CD4-positive, CD25-positive, alpha-beta regulatory T cell (primary cell): ENCODE data around the gene NYAP2. TPM values are rescaled to one million over a fixed set of nuclear protein-coding genes. Genes with fewer than 3 reads are reported as not detected.

Experiments
- ATAC-seq, 2 donors: fragments of 150-1000 bp; cut with Tn5 transposase; one replicate each; pipeline ENCODE4 v1.10.0; 2021; ENCODE audit warnings: low read depth in 2 of 2, moderate number of reproducible peaks in 2 of 2, moderate library complexity in 1 of 2
- DNase-seq, 3 donors: peaks; one replicate each; pipeline versions ENCODE4 v3.0.0 to v3.0.0-alpha.2; 2012 to 2022; ENCODE audit warnings: mixed read lengths in 1 of 3
- H3K27ac ChIP-seq: one replicate; pipeline ENCODE4 v1.7.0; 2013; ENCODE audit warnings: mild to moderate bottlenecking, low read length; ENCODE audit not compliant: insufficient read depth, poor library complexity, severe bottlenecking
- H3K27me3 ChIP-seq: one replicate; pipeline ENCODE4 v1.7.0; 2013; ENCODE audit warnings: low read length; ENCODE audit not compliant: control insufficient read depth, insufficient read depth
- H3K36me3 ChIP-seq: one replicate; pipeline ENCODE4 v1.7.0; 2013; ENCODE audit warnings: mild to moderate bottlenecking, low read length, moderate library complexity; ENCODE audit not compliant: control insufficient read depth, insufficient read depth
- H3K4me1 ChIP-seq: 2 replicates; pipeline ENCODE4 v1.7.0; 2013; ENCODE audit warnings: mild to moderate bottlenecking, low read length; ENCODE audit not compliant: insufficient read depth, control insufficient read depth, poor library complexity, severe bottlenecking
- H3K4me3 ChIP-seq: one replicate; pipeline ENCODE4 v1.7.0; 2013; ENCODE audit warnings: low read depth, mild to moderate bottlenecking, low read length, moderate library complexity
- H3K9me3 ChIP-seq, 2 experiments: 1 replicate in 1 of 2; 2 replicates in 1 of 2; pipeline ENCODE4 v1.7.0; 2013; ENCODE audit warnings: low read length in 2 of 2, mild to moderate bottlenecking in 1 of 2, moderate library complexity in 1 of 2; ENCODE audit not compliant: control insufficient read depth in 2 of 2
- H3K27ac Mint-ChIP-seq, 3 donors: one replicate each; pipeline ENCODE4 v1.8.0; 2020 to 2022; ENCODE audit warnings: mild to moderate bottlenecking in 3 of 3, mixed read lengths in 3 of 3, moderate library complexity in 2 of 3
- H3K27me3 Mint-ChIP-seq: one replicate; pipeline ENCODE4 v1.8.0; 2022; ENCODE audit warnings: mild to moderate bottlenecking, mixed read lengths
- H3K36me3 Mint-ChIP-seq: one replicate; pipeline ENCODE4 v1.8.0; 2020; ENCODE audit warnings: mixed read lengths
- H3K4me1 Mint-ChIP-seq, 4 donors: one replicate each; pipeline ENCODE4 v1.8.0; 2020 to 2022; ENCODE audit warnings: mixed read lengths in 4 of 4, mild to moderate bottlenecking in 1 of 4
- H3K4me3 Mint-ChIP-seq, 4 donors: one replicate each; pipeline ENCODE4 v1.8.0; 2020 to 2022; ENCODE audit warnings: mild to moderate bottlenecking in 4 of 4, mixed read lengths in 4 of 4, moderate library complexity in 3 of 4
- H3K9me3 Mint-ChIP-seq, 7 donors: one replicate each; pipeline ENCODE4 v1.8.0; 2020 to 2022; ENCODE audit warnings: mixed read lengths in 7 of 7, mild to moderate bottlenecking in 3 of 7, moderate library complexity in 2 of 7
- polyA plus RNA-seq, 4 donors: library from polyadenylated mRNA; unstranded; fragments of 300-500 nt; fragmentation: Illumina TruSeq; gene quantifications; one replicate each; pipeline ENCODE4 v1.2.3, GENCODE V29; 2021
- total RNA-seq: library from RNA; stranded (reverse); gene quantifications from one replicate; pipeline ENCODE4 v1.2.3, GENCODE V29; 2022

The NYAP2 gene
- total and polyA plus RNA-seq, 5 donors from 2014 or later, result 0.20 TPM; not detected in 4

GRCh38 chr2:225534697-225535096 is 135.2 kb downstream of the NYAP2 start:
- Histone ChIP-seq H3K27me3 (no peaks in the 10 kb centered on the region), H3K4me3 (no peak overlapping the region), H3K9me3 (no peaks in the 10 kb centered on the region), H3K4me1 (no peaks in the 10 kb centered on the region), H3K27ac (no peak overlapping the region), H3K36me3 (no peaks in the 10 kb centered on the region)
- Mint-ChIP-seq H3K36me3 (no peaks in the 10 kb centered on the region), H3K4me3 (no peak overlapping the region), H3K27ac (no peak overlapping the region), H3K4me1 (no peaks in the 10 kb centered on the region), H3K27me3 (peaks cover 5% of the 10 kb centered on the region), H3K9me3 (peaks cover 0 to 2% (median 0%) of the 10 kb centered on the region in 7 donors)
- DNase-seq, result no peak
- ATAC-seq, result no peak

- H3K9me3 Mint-ChIP-seq, result peaks cover 0 to 2% (median 0%) of the 10 kb centered on the region in 7 donors
- no peak overlapping the region for H3K4me3 Mint-ChIP-seq
- no peak overlapping the region for H3K27ac Mint-ChIP-seq
- no peak overlapping the region for H3K27ac ChIP-seq
- H3K36me3 Mint-ChIP-seq, result no peaks in the 10 kb centered on the region
- H3K4me1 Mint-ChIP-seq, result no peaks in the 10 kb centered on the region
- H3K9me3 ChIP-seq, result no peaks in the 10 kb centered on the region
- H3K36me3 ChIP-seq, result no peaks in the 10 kb centered on the region
- no peaks in the 10 kb centered on the region for H3K4me1 ChIP-seq
- no peaks in the 10 kb centered on the region for H3K27me3 Mint-ChIP-seq
- no peak overlapping the region for H3K4me3 ChIP-seq
- ATAC-seq (no peak), DNase-seq (no peak)
- no peaks in the 10 kb centered on the region for H3K27me3 ChIP-seq
Observed at GRCh38 chr2:225536036-225536435, 136.5 kb downstream of the NYAP2 start.

- H3K4me3 ChIP-seq, result no peak overlapping the region
- peak overlapping the region in 1 of 3 donors; percentile 49 for H3K27ac Mint-ChIP-seq
- H3K4me1 ChIP-seq, result no peaks in the 10 kb centered on the region
- no peaks in the 10 kb centered on the region for H3K36me3 Mint-ChIP-seq
- H3K4me3 Mint-ChIP-seq, result no peak overlapping the region
- no peak overlapping the region for H3K27ac ChIP-seq
- H3K27me3 Mint-ChIP-seq, result no peaks in the 10 kb centered on the region
- DNase-seq (no peak), ATAC-seq (no peak)
- H3K9me3 ChIP-seq, result no peaks in the 10 kb centered on the region
- peaks cover 0 to 2% (median 0%) of the 10 kb centered on the region in 7 donors for H3K9me3 Mint-ChIP-seq
- no peaks in the 10 kb centered on the region for H3K36me3 ChIP-seq
- no peaks in the 10 kb centered on the region for H3K4me1 Mint-ChIP-seq
- no peaks in the 10 kb centered on the region for H3K27me3 ChIP-seq
Observed at GRCh38 chr2:225543626-225544025, 144.1 kb downstream of the NYAP2 start.

GRCh38 chr2:225556461-225556860 is 157.0 kb downstream of the NYAP2 start:
- ATAC-seq (no peak), DNase-seq (no peak)
- Histone ChIP-seq H3K9me3 (no peaks in the 10 kb centered on the region), H3K27ac (no peak overlapping the region), H3K4me1 (no peaks in the 10 kb centered on the region), H3K27me3 (no peaks in the 10 kb centered on the region), H3K36me3 (no peaks in the 10 kb centered on the region), H3K4me3 (no peak overlapping the region)
- Mint-ChIP-seq H3K27ac (no peak overlapping the region), H3K4me3 (no peak overlapping the region), H3K27me3 (no peaks in the 10 kb centered on the region), H3K9me3 (peaks cover 0 to 3% (median 0%) of the 10 kb centered on the region in 7 donors), H3K4me1 (no peaks in the 10 kb centered on the region), H3K36me3 (no peaks in the 10 kb centered on the region)

- ATAC-seq (no peak), DNase-seq (no peak)
- no peaks in the 10 kb centered on the region for H3K27me3 ChIP-seq
- Mint-ChIP-seq H3K4me1 (no peaks in the 10 kb centered on the region), H3K4me3 (no peak overlapping the region), H3K36me3 (no peaks in the 10 kb centered on the region), H3K9me3 (peaks cover 0 to 3% (median 0%) of the 10 kb centered on the region in 7 donors), H3K27ac (no peak overlapping the region), H3K27me3 (peaks cover 5% of the 10 kb centered on the region)
- H3K4me1 ChIP-seq, result no peaks in the 10 kb centered on the region
- no peaks in the 10 kb centered on the region for H3K36me3 ChIP-seq
- H3K4me3 ChIP-seq, result no peak overlapping the region
- no peaks in the 10 kb centered on the region for H3K9me3 ChIP-seq
- H3K27ac ChIP-seq, result no peak overlapping the region
Observed at GRCh38 chr2:225558399-225559071, 159.0 kb downstream of the NYAP2 start.

GRCh38 chr2:225559072-225559415 is 159.5 kb downstream of the NYAP2 start:
- Mint-ChIP-seq H3K9me3 (peaks cover 0 to 3% (median 0%) of the 10 kb centered on the region in 7 donors), H3K36me3 (no peaks in the 10 kb centered on the region), H3K27ac (no peak overlapping the region), H3K4me3 (no peak overlapping the region), H3K4me1 (no peaks in the 10 kb centered on the region), H3K27me3 (peaks cover 6% of the 10 kb centered on the region)
- no peaks in the 10 kb centered on the region for H3K9me3 ChIP-seq
- H3K36me3 ChIP-seq, result no peaks in the 10 kb centered on the region
- H3K27ac ChIP-seq, result no peak overlapping the region
- ATAC-seq, result no peak
- H3K27me3 ChIP-seq, result peaks cover 2% of the 10 kb centered on the region
- no peak for DNase-seq
- no peak overlapping the region for H3K4me3 ChIP-seq
- H3K4me1 ChIP-seq, result no peaks in the 10 kb centered on the region

- no peak overlapping the region for H3K27ac ChIP-seq
- Mint-ChIP-seq H3K4me3 (no peak overlapping the region), H3K4me1 (no peaks in the 10 kb centered on the region), H3K36me3 (no peaks in the 10 kb centered on the region), H3K27ac (no peak overlapping the region), H3K9me3 (peaks cover 0 to 3% (median 2%) of the 10 kb centered on the region in 7 donors), H3K27me3 (peaks cover 6% of the 10 kb centered on the region)
- no peak for DNase-seq
- H3K27me3 ChIP-seq, result peaks cover 2% of the 10 kb centered on the region
- no peak overlapping the region for H3K4me3 ChIP-seq
- ATAC-seq, result no peak
- H3K4me1 ChIP-seq, result no peaks in the 10 kb centered on the region
- H3K9me3 ChIP-seq, result no peaks in the 10 kb centered on the region
- H3K36me3 ChIP-seq, result no peaks in the 10 kb centered on the region
Observed at GRCh38 chr2:225566798-225567197, 167.3 kb downstream of the NYAP2 start.

GRCh38 chr2:225569995-225570394 is 170.5 kb downstream of the NYAP2 start:
- H3K4me1 Mint-ChIP-seq, result no peaks in the 10 kb centered on the region
- H3K9me3 ChIP-seq, result no peaks in the 10 kb centered on the region
- H3K36me3 ChIP-seq, result no peaks in the 10 kb centered on the region
- H3K27me3 ChIP-seq, result no peaks in the 10 kb centered on the region
- H3K4me1 ChIP-seq, result no peaks in the 10 kb centered on the region
- peaks cover 0 to 6% (median 4%) of the 10 kb centered on the region in 7 donors for H3K9me3 Mint-ChIP-seq
- no peaks in the 10 kb centered on the region for H3K27me3 Mint-ChIP-seq
- DNase-seq, result no peak
- H3K4me3 Mint-ChIP-seq, result no peak overlapping the region
- H3K27ac ChIP-seq, result no peak overlapping the region
- H3K27ac Mint-ChIP-seq, result no peak overlapping the region
- no peak overlapping the region for H3K4me3 ChIP-seq
- H3K36me3 Mint-ChIP-seq, result no peaks in the 10 kb centered on the region
- no peak for ATAC-seq
